ENCODE data around the gene ADGRL1. TPM values are rescaled to one million over a fixed set of nuclear protein-coding genes. Genes with fewer than 3 reads are reported as not detected.
"Not testable (repeated sequence)": the region's sequence is repeated elsewhere in the genome, so short reads cannot be mapped to it uniquely, and the experiment has no call there.

The ADGRL1 gene
- total and polyA plus RNA-seq, 4 experiments from 2014 or later: 0.55 to 22.0 (median 10.3) TPM

- H3K4me3 ChIP-seq (ENCODE audit: low read length in 2 of 2): no peak overlapping the region
- CTCF ChIA-PET (ENCODE audit: partially characterized antibody): interaction anchor here (0.6 to 3.0 kb wide), 7 partner anchors 56 to 320 kb away, joined by 3 to 20 read pairs (median 4); no protein-coding TSS in a partner anchor
- intact Hi-C loops (cut with micrococcal nuclease): loop anchor here (5.0 kb wide), 1 partner anchor 189 kb away; no protein-coding TSS in a partner anchor
- no peak overlapping the region for H3K27ac ChIP-seq (ENCODE audit: low read depth, low read length)
- Mint-ChIP-seq H3K4me3 (no peak overlapping the region), H3K4me1 (peaks cover 7 to 21% (median 11%) of the 10 kb centered on the region in 4 donors), H3K27me3 (peaks cover 0 to 1% of the 10 kb centered on the region in 2 donors), H3K27ac (peak overlapping the region in 3 of 7 donors; percentile 30 to 69 (median 42)), H3K9me3 (no peaks in the 10 kb centered on the region), H3K36me3 (no peaks in the 10 kb centered on the region)
- H3K4me1 ChIP-seq (ENCODE audit: insufficient read depth, low read length): no peaks in the 10 kb centered on the region
- no peak for DNase-seq
- H3K36me3 ChIP-seq (ENCODE audit: insufficient read depth, low read length): no peaks in the 10 kb centered on the region
- no peaks in the 10 kb centered on the region for H3K9me3 ChIP-seq (ENCODE audit: control insufficient read depth in 1 of 2, low read length in 2 of 2)
- POLR2A ChIA-PET (ENCODE audit: partially characterized antibody): no interaction called here
- no peaks in the 10 kb centered on the region for H3K27me3 ChIP-seq (ENCODE audit: insufficient read depth, low read length)
Observed at GRCh38 chr19:14218620-14219330, 12.8 kb upstream of the ADGRL1 start.

DNA sequence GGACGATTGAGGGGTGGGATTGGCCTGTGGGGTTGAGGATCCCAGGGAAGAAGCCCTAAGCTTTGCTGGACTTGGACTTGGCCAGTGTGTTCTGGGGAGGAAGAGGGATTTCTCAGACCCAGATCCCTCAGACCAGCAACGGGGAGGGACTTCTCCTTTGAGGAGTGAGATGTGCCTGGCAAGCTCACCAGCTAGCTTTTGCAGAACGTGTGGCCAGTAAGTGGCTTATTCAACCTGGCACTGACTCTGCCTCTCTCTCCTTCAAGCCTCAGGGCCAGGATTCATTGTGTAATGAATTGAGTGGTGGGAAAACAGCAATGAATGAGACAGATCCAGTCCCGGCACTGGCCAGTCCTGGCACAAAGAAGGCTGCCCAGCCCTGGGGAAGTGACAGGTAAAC is 11.9 kb upstream of the ADGRL1 start:
- not testable (repeated sequence) for H3K27ac ChIP-seq (ENCODE audit: low read depth, low read length); H3K36me3 Mint-ChIP-seq; H3K36me3 ChIP-seq (ENCODE audit: insufficient read depth, low read length); H3K9me3 Mint-ChIP-seq; H3K4me1 ChIP-seq (ENCODE audit: insufficient read depth, low read length); H3K9me3 ChIP-seq (ENCODE audit: control insufficient read depth in 1 of 2, low read length in 2 of 2); H3K27me3 ChIP-seq (ENCODE audit: insufficient read depth, low read length); H3K4me3 ChIP-seq (ENCODE audit: low read length in 2 of 2); DNase-seq; H3K27me3 Mint-ChIP-seq
- H3K27ac Mint-ChIP-seq: peak overlapping the region in 3 of 7 donors; percentile 30 to 75 (median 35)
- intact Hi-C loops (cut with micrococcal nuclease): loop anchor here (5.0 kb wide), 1 partner anchor 189 kb away; no protein-coding TSS in a partner anchor
- peak overlapping the region in 2 of 8 donors; percentile 27 to 79 for H3K4me3 Mint-ChIP-seq
- ChIA-PET CTCF (ENCODE audit: partially characterized antibody) (interaction anchor here (1.1 to 3.0 kb wide), 10 partner anchors 10 to 188 kb away, joined by 3 to 20 read pairs (median 4); no protein-coding TSS in a partner anchor), POLR2A (ENCODE audit: partially characterized antibody) (interaction anchor here (0.7 to 1.0 kb wide), 2 partner anchors 130 to 163 kb away, joined by 3 to 4 read pairs; partner anchors contain the start of gene ADGRE5)
- peaks cover 7 to 21% (median 11%) of the 10 kb centered on the region in 4 donors for H3K4me1 Mint-ChIP-seq

- Mint-ChIP-seq H3K27ac (no peak overlapping the region), H3K4me3 (no peak overlapping the region), H3K36me3 (no peaks in the 10 kb centered on the region), H3K9me3 (no peaks in the 10 kb centered on the region), H3K4me1 (peaks cover 3 to 20% (median 8%) of the 10 kb centered on the region in 4 donors), H3K27me3 (peaks cover 0 to 3% of the 10 kb centered on the region in 2 donors)
- Histone ChIP-seq H3K9me3 (ENCODE audit: control insufficient read depth in 1 of 2, low read length in 2 of 2) (no peaks in the 10 kb centered on the region), H3K36me3 (ENCODE audit: insufficient read depth, low read length) (no peaks in the 10 kb centered on the region), H3K4me3 (ENCODE audit: low read length in 2 of 2) (no peak overlapping the region), H3K27me3 (ENCODE audit: insufficient read depth, low read length) (no peaks in the 10 kb centered on the region), H3K27ac (ENCODE audit: low read depth, low read length) (no peak overlapping the region), H3K4me1 (ENCODE audit: insufficient read depth, low read length) (no peaks in the 10 kb centered on the region)
- CTCF ChIA-PET (ENCODE audit: partially characterized antibody): interaction anchor here (0.6 to 1.5 kb wide), 2 partner anchors 68 to 134 kb away, joined by 3 to 6 read pairs; no protein-coding TSS in a partner anchor
- DNase-seq: no peak
- intact Hi-C loops (cut with micrococcal nuclease): no loop called here
- POLR2A ChIA-PET (ENCODE audit: partially characterized antibody): no interaction called here
Observed at GRCh38 chr19:14214580-14214979, 8.6 kb upstream of the ADGRL1 start.

GRCh38 chr19:14210182-14210581 is 4.2 kb upstream of the ADGRL1 start:
- H3K27ac ChIP-seq (ENCODE audit: low read depth, low read length); H3K9me3 ChIP-seq (ENCODE audit: control insufficient read depth in 1 of 2, low read length in 2 of 2); H3K4me3 Mint-ChIP-seq; H3K4me3 ChIP-seq (ENCODE audit: low read length in 2 of 2); DNase-seq; H3K36me3 ChIP-seq (ENCODE audit: insufficient read depth, low read length); H3K9me3 Mint-ChIP-seq; H3K36me3 Mint-ChIP-seq; H3K4me1 ChIP-seq (ENCODE audit: insufficient read depth, low read length); H3K27me3 ChIP-seq (ENCODE audit: insufficient read depth, low read length); POLR2A ChIA-PET (ENCODE audit: partially characterized antibody); H3K27me3 Mint-ChIP-seq; intact Hi-C loops (cut with micrococcal nuclease): not testable (repeated sequence)
- CTCF ChIA-PET (ENCODE audit: partially characterized antibody): interaction anchor here (1.2 to 1.4 kb wide), 2 partner anchors 11 to 138 kb away, joined by 3 to 4 read pairs; no protein-coding TSS in a partner anchor
- Mint-ChIP-seq H3K4me1 (peaks cover 5 to 29% (median 15%) of the 10 kb centered on the region in 4 donors), H3K27ac (peak overlapping the region in 1 of 7 donors; percentile 35)

- H3K4me3 Mint-ChIP-seq: peak overlapping the region; percentile 8 to 77 (median 52)
- H3K4me1 ChIP-seq (ENCODE audit: insufficient read depth, low read length); CTCF ChIA-PET (ENCODE audit: partially characterized antibody); H3K9me3 ChIP-seq (ENCODE audit: control insufficient read depth in 1 of 2, low read length in 2 of 2); H3K36me3 Mint-ChIP-seq; H3K27ac ChIP-seq (ENCODE audit: low read depth, low read length); H3K4me3 ChIP-seq (ENCODE audit: low read length in 2 of 2); POLR2A ChIA-PET (ENCODE audit: partially characterized antibody); H3K9me3 Mint-ChIP-seq; H3K27me3 Mint-ChIP-seq; H3K27me3 ChIP-seq (ENCODE audit: insufficient read depth, low read length); H3K36me3 ChIP-seq (ENCODE audit: insufficient read depth, low read length); DNase-seq: not testable (repeated sequence)
- intact Hi-C loops (cut with micrococcal nuclease): loop anchor here (5.0 to 10.0 kb wide), 3 partner anchors 75 to 275 kb away; partner anchors contain the start of gene SAMD1
- H3K27ac Mint-ChIP-seq: peak overlapping the region in 2 of 7 donors; percentile 35 to 75
- peaks cover 10 to 35% (median 20%) of the 10 kb centered on the region in 4 donors for H3K4me1 Mint-ChIP-seq
Observed at GRCh38 chr19:14209401-14209800, 3.4 kb upstream of the ADGRL1 start.

DNA sequence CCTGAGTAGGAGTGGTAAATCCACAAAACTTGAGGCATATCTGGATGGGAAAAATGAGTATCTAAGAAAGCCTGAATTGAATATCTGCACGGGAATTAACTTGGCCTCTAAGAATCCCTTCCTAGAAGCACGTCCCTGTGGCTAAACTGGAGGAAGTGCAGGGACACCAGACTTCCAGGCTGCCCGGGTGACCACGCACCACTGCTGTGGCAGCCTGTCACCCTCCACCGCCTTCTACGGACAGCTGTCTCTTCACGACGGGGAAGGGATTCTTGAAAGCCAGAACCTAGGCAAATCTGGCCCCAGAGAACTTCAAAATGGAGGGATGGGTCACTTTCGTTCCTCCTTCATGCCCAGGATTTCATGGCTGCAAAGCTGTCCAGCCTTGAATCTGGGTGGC is 2.5 kb upstream of the ADGRL1 start:
- H3K9me3 Mint-ChIP-seq; H3K27me3 Mint-ChIP-seq; H3K27ac ChIP-seq (ENCODE audit: low read depth, low read length); H3K36me3 Mint-ChIP-seq; H3K27me3 ChIP-seq (ENCODE audit: insufficient read depth, low read length); H3K4me3 ChIP-seq (ENCODE audit: low read length in 2 of 2); H3K36me3 ChIP-seq (ENCODE audit: insufficient read depth, low read length); H3K9me3 ChIP-seq (ENCODE audit: control insufficient read depth in 1 of 2, low read length in 2 of 2); CTCF ChIA-PET (ENCODE audit: partially characterized antibody); POLR2A ChIA-PET (ENCODE audit: partially characterized antibody); DNase-seq: not testable (repeated sequence)
- Mint-ChIP-seq H3K4me3 (peak overlapping the region in 5 of 8 donors; percentile 28 to 97 (median 46)), H3K27ac (peak overlapping the region in 2 of 7 donors; percentile 31 to 54), H3K4me1 (peaks cover 10 to 44% (median 26%) of the 10 kb centered on the region in 4 donors)
- peaks cover 16% of the 10 kb centered on the region for H3K4me1 ChIP-seq (ENCODE audit: insufficient read depth, low read length)
- intact Hi-C loops (cut with micrococcal nuclease): loop anchor here (5.0 to 10.0 kb wide), 3 partner anchors 76 to 276 kb away; partner anchors contain the start of gene SAMD1

DNA sequence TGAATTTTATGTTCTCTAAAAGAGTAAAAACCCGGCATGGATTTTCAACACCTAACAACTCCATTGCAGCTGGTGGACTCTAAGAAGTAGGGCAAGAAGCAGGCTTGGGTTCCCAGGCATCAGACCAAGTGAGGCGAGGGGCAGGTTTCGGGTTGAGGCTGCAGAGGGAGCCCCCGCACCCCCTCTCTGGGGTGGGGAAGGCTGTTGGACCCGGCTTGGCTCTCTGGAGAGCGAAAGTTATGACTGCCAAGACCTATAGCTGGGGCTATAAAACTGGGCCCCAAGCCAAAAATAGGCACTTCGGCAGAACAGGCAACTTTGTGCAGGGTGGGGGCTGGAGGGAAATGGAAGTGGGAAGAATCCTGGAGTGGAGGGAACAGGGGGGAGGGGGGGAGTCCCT is 1.8 kb upstream of the ADGRL1 start:
- CTCF ChIA-PET (ENCODE audit: partially characterized antibody); H3K36me3 ChIP-seq (ENCODE audit: insufficient read depth, low read length); H3K27ac ChIP-seq (ENCODE audit: low read depth, low read length); H3K36me3 Mint-ChIP-seq; H3K9me3 Mint-ChIP-seq; DNase-seq; H3K27me3 Mint-ChIP-seq; H3K27me3 ChIP-seq (ENCODE audit: insufficient read depth, low read length); H3K9me3 ChIP-seq (ENCODE audit: control insufficient read depth in 1 of 2, low read length in 2 of 2): not testable (repeated sequence)
- intact Hi-C loops (cut with micrococcal nuclease): loop anchor here (1.0 to 10.0 kb wide), 5 partner anchors 13 to 277 kb away; partner anchors contain the start of gene SAMD1
- Histone ChIP-seq H3K4me3 (ENCODE audit: low read length in 2 of 2) (peak overlapping the region in 1 of 2 donors; percentile 89), H3K4me1 (ENCODE audit: insufficient read depth, low read length) (peaks cover 16% of the 10 kb centered on the region)
- POLR2A ChIA-PET (ENCODE audit: partially characterized antibody): interaction anchor here (0.6 kb wide), 1 partner anchor 71 kb away, joined by 3 read pairs; the partner anchor contains the start of gene ASF1B
- H3K4me1 Mint-ChIP-seq: peaks cover 10 to 51% (median 31%) of the 10 kb centered on the region in 4 donors
- H3K4me3 Mint-ChIP-seq: peak overlapping the region; percentile 90 to 97 (median 94)
- peak overlapping the region; percentile 84 to 98 (median 95) for H3K27ac Mint-ChIP-seq
